AG04450 (cell line): Measurements from ENCODE around the gene PRDM10. TPM values are rescaled to one million over a fixed set of nuclear protein-coding genes. Genes with fewer than 3 reads are reported as not detected.

ENCODE experiments used
- CTCF ChIA-PET: fragments of 300-600, 350-600 bp; formaldehyde crosslinking; extraction: SDS; loops from one replicate; lab custom pipeline; 2022; ENCODE audit warnings: antibody characterized with exemption, inconsistent platforms; lab: Charles Lee
- POLR2A ChIA-PET: fragments of 350-600 bp; formaldehyde crosslinking; extraction: SDS; loops from one replicate; lab custom pipeline; 2021; ENCODE audit warnings: antibody characterized with exemption, inconsistent platforms; lab: Yijun Ruan, JAX
- DNase-seq: peaks from one replicate; pipeline ENCODE4 v3.0.0-alpha.2; 2011; ENCODE audit warnings: low read depth, low spot score
- H3K27ac ChIP-seq: one replicate; pipeline ENCODE4 v1.5.1; 2012; ENCODE audit warnings: low read depth, low read length, control low read depth
- H3K27me3 ChIP-seq: one replicate; pipeline ENCODE4 v1.6.0; 2012; ENCODE audit warnings: low read length; ENCODE audit not compliant: control insufficient read depth, insufficient read depth
- H3K4me3 ChIP-seq: 2 replicates; pipeline ENCODE4 v1.5.1; 2011; ENCODE audit warnings: mild to moderate bottlenecking, low read depth, low read length, control low read depth
- H3K9me3 ChIP-seq: 2 replicates; pipeline ENCODE4 v1.5.1; 2012; ENCODE audit warnings: low read length; ENCODE audit not compliant: control insufficient read depth, insufficient read depth
- polyA plus RNA-seq: library from polyadenylated mRNA; depleted of rRNA; stranded (reverse); fragments of >200 nt; gene quantifications from 2 replicates; pipeline ENCODE4 v1.2.3, GENCODE V29; 2011
- TF ChIP-seq, protein P1 (sequence below): IDR thresholded peaks from 2 replicates; pipeline ENCODE4 v1.5.1; 2011; ENCODE audit warnings: low read depth, low read length, control low read depth, inconsistent platforms

PRDM10 gene
- polyA plus RNA-seq, 1 experiment: 3.9 TPM

DNA sequence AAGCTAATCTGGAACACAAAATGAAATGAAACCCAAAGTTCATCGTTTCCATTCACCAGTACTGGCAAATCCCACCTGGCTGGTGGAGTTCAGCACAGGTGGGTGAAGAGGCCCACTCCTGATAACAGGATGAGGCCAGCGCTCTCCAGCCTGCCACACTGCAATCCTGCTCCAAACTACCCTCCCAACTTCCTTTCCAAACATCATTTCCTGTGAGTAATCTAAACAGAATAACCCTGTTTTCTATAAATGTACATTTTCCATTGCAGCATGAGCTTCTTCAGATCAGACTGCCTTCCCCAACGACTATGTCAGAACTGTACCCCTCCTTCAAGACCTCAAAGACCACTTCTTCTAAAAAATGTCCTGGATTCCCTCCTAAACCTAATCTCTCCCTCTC is 91.3 kb downstream of the PRDM10 start:
- ChIA-PET CTCF (interaction anchor here (1.0 to 5.3 kb wide), 3 partner anchors 11 to 221 kb away, joined by 3 to 31 read pairs (median 23); no protein-coding TSS in a partner anchor), POLR2A (no interaction called here)
- Histone ChIP-seq H3K4me3 (no peak overlapping the region), H3K9me3 (no peaks in the 10 kb centered on the region), H3K27me3 (no peaks in the 10 kb centered on the region), H3K27ac (no peak overlapping the region)
- TF ChIP-seq, protein P1, sequence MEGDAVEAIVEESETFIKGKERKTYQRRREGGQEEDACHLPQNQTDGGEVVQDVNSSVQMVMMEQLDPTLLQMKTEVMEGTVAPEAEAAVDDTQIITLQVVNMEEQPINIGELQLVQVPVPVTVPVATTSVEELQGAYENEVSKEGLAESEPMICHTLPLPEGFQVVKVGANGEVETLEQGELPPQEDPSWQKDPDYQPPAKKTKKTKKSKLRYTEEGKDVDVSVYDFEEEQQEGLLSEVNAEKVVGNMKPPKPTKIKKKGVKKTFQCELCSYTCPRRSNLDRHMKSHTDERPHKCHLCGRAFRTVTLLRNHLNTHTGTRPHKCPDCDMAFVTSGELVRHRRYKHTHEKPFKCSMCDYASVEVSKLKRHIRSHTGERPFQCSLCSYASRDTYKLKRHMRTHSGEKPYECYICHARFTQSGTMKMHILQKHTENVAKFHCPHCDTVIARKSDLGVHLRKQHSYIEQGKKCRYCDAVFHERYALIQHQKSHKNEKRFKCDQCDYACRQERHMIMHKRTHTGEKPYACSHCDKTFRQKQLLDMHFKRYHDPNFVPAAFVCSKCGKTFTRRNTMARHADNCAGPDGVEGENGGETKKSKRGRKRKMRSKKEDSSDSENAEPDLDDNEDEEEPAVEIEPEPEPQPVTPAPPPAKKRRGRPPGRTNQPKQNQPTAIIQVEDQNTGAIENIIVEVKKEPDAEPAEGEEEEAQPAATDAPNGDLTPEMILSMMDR: no peak
- DNase-seq: no peak

DNA sequence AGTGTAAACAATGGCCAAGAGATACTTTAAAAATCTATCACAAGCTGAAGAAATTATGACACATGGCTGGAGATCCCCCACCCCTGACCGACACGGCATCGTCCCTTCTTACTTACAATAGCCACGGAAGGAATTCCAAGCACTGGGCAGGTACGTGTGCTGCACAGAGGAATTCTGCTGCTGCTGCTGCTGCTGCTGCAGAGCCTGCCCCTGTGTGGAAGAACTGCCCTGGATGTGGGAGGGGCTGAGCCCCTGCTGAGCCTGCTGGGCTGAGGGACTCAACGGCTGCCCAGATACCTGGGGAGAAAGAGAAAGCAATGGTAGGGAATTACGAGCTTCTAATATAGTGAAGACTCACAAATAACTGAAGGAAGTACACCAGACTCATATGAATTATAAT is 92.3 kb downstream of the PRDM10 start:
- DNase-seq: no peak
- TF ChIP-seq, protein P1: no peak
- CTCF ChIA-PET: interaction anchor here (0.8 to 5.3 kb wide), 3 partner anchors 13 to 222 kb away, joined by 3 to 31 read pairs (median 3); no protein-coding TSS in a partner anchor
- Histone ChIP-seq H3K27ac (no peak overlapping the region), H3K9me3 (no peaks in the 10 kb centered on the region), H3K4me3 (no peak overlapping the region), H3K27me3 (no peaks in the 10 kb centered on the region)
- POLR2A ChIA-PET: no interaction called here

DNA sequence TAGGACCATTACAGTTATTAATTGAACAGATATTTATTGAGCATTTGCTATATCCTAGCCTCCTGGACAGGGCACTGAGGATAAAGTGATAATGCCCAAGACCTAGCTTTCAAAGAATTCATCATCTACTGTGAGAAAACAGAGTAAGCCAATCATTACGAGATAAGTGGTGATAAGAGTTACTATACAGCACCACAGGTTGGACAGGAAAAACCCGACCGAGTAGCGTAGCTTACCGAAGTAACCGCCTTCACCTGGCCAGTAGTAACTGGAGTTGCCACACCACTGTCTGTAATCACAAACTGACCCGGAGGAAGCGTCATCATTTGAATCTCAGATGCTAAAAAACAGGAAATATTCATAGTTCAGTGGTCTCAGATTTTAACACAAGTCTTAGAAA is 97.2 kb downstream of the PRDM10 start:
- no peak for DNase-seq
- TF ChIP-seq, protein P1: no peak
- CTCF ChIA-PET: interaction anchor here (1.3 kb wide), 1 partner anchor 227 kb away, joined by 6 read pairs; no protein-coding TSS in a partner anchor
- POLR2A ChIA-PET: no interaction called here
- Histone ChIP-seq H3K4me3 (no peak overlapping the region), H3K27me3 (no peaks in the 10 kb centered on the region), H3K9me3 (no peaks in the 10 kb centered on the region), H3K27ac (no peak overlapping the region)

DNA sequence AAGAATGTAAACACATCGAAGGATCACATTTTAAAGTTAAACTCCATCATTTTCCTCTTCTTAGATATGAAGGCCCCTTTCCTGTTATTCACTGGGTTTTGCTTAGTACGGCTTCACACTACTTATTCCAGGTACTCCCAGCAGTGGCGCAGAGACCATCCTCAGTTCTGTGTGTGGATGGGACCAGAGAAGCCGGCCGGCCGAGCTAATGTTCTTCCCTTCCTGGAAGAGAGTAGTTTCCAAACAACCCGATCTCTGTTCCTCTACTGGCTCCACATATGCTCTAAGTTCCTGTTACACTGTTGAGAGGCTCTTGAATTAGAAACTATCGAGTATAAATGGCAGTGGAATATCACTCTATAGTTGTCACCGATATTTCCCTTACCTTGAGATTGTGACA is 106.6 kb downstream of the PRDM10 start:
- Histone ChIP-seq H3K9me3 (no peaks in the 10 kb centered on the region; the same call in 1 of the 2 replicates), H3K27me3 (no peaks in the 10 kb centered on the region), H3K27ac (no peak overlapping the region), H3K4me3 (peak overlapping the region; percentile 68)
- ChIA-PET POLR2A (interaction anchor here (0.8 kb wide), 1 partner anchor 34 kb away, joined by 5 read pairs; no protein-coding TSS in a partner anchor), CTCF (interaction anchor here (6.0 kb wide), 1 partner anchor 235 kb away, joined by 32 read pairs; no protein-coding TSS in a partner anchor)
- TF ChIP-seq, protein P1: no peak
- DNase-seq: no peak
